Measurements from ENCODE around the gene FAM222A.
"Not testable (repeated sequence)": the region's sequence is repeated elsewhere in the genome, so short reads cannot be mapped to it uniquely, and the experiment has no call there.

FAM222A gene

GRCh38 chr12:109693653-109694600 is 19.7 kb upstream of the FAM222A start:
- DNase-seq (ENCODE audit: low read depth) = no peak

- DNase-seq (ENCODE audit: low read depth) = not testable (repeated sequence)
These were observed 19.0 kb upstream of the FAM222A start for GRCh38 chr12:109694629-109695028.

GRCh38 chr12:109695416-109695815 is 18.2 kb upstream of the FAM222A start:
- DNase-seq (ENCODE audit: low read depth) = no peak

GRCh38 chr12:109695961-109696461 is 17.6 kb upstream of the FAM222A start:
- DNase-seq (ENCODE audit: low read depth) = no peak

- DNase-seq (ENCODE audit: low read depth) = no peak
These were observed 16.9 kb upstream of the FAM222A start for GRCh38 chr12:109696485-109697269.

GRCh38 chr12:109697270-109697553 is 16.4 kb upstream of the FAM222A start:
- no peak for DNase-seq (ENCODE audit: low read depth)

GRCh38 chr12:109697877-109698468 is 15.7 kb upstream of the FAM222A start:
- no peak for DNase-seq (ENCODE audit: low read depth)

GRCh38 chr12:109698820-109699219 is 14.8 kb upstream of the FAM222A start:
- DNase-seq (ENCODE audit: low read depth) = no peak

GRCh38 chr12:109701064-109701463 is 12.6 kb upstream of the FAM222A start:
- no peak for DNase-seq (ENCODE audit: low read depth)

GRCh38 chr12:109702111-109702841 is 11.3 kb upstream of the FAM222A start:
- DNase-seq (ENCODE audit: low read depth) = no peak

GRCh38 chr12:109703684-109704083 is 9.9 kb upstream of the FAM222A start:
- no peak for DNase-seq (ENCODE audit: low read depth)

- DNase-seq (ENCODE audit: low read depth) = no peak
These were observed 9.1 kb upstream of the FAM222A start for GRCh38 chr12:109704371-109705098.

- no peak for DNase-seq (ENCODE audit: low read depth)
These were observed 8.3 kb upstream of the FAM222A start for GRCh38 chr12:109705291-109705690.

- DNase-seq (ENCODE audit: low read depth) = no peak
These were observed 7.3 kb upstream of the FAM222A start for GRCh38 chr12:109706398-109706746.

- no peak for DNase-seq (ENCODE audit: low read depth)
These were observed 6.7 kb upstream of the FAM222A start for GRCh38 chr12:109706747-109707469.

- no peak for DNase-seq (ENCODE audit: low read depth)
These were observed 6.2 kb upstream of the FAM222A start for GRCh38 chr12:109707470-109707821.

- no peak for DNase-seq (ENCODE audit: low read depth)
These were observed 4.7 kb upstream of the FAM222A start for GRCh38 chr12:109708939-109709338.

GRCh38 chr12:109709401-109709991 is 4.1 kb upstream of the FAM222A start:
- no peak for DNase-seq (ENCODE audit: low read depth)

- no peak for DNase-seq (ENCODE audit: low read depth)
These were observed 3.3 kb upstream of the FAM222A start for GRCh38 chr12:109710205-109710746.
